NCI-H2171 treated with DMSO at 0.1 percent for 48 hours (cell line): ENCODE data around the gene CASP14.
"Not testable (repeated sequence)": the region's sequence is repeated elsewhere in the genome, so short reads cannot be mapped to it uniquely, and the experiment has no call there.

Source experiments
- DNase-seq: peaks from one replicate; lab custom pipeline; 2025; lab: John Stamatoyannopoulos, UW

The CASP14 gene

GRCh38 chr19:15048885-15049541 is at the start of gene CASP14:
CASP14 (plus strand) TSS chr19:15049480; CDS start chr19:15052252, 2,772 bp downstream.
- DNase-seq: no peak

- no peak for DNase-seq
Observed at GRCh38 chr19:15008308-15008707, 41.0 kb upstream of the CASP14 start.

GRCh38 chr19:15010501-15011300 is 38.6 kb upstream of the CASP14 start:
- DNase-seq: no peak

GRCh38 chr19:15014579-15014978 is 34.7 kb upstream of the CASP14 start:
- DNase-seq: no peak

GRCh38 chr19:15015946-15016542 is 33.2 kb upstream of the CASP14 start:
- DNase-seq: no peak

- not testable (repeated sequence) for DNase-seq
Observed at GRCh38 chr19:15018836-15019235, 30.4 kb upstream of the CASP14 start.

- no peak for DNase-seq
Observed at GRCh38 chr19:15021286-15022007, 27.8 kb upstream of the CASP14 start.

GRCh38 chr19:15022752-15023151 is 26.5 kb upstream of the CASP14 start:
- peak; percentile 5 for DNase-seq

- no peak for DNase-seq
Observed at GRCh38 chr19:15025217-15025616, 24.1 kb upstream of the CASP14 start.

GRCh38 chr19:15028490-15028889 is 20.8 kb upstream of the CASP14 start:
- no peak for DNase-seq

GRCh38 chr19:15031675-15032074 is 17.6 kb upstream of the CASP14 start:
- DNase-seq: no peak

GRCh38 chr19:15035795-15036311 is 13.4 kb upstream of the CASP14 start:
- DNase-seq: no peak

GRCh38 chr19:15037586-15037985 is 11.7 kb upstream of the CASP14 start:
- DNase-seq: no peak

- peak; percentile 42 for DNase-seq
Observed at GRCh38 chr19:15038294-15038693, 11.0 kb upstream of the CASP14 start.

- DNase-seq: no peak
Observed at GRCh38 chr19:15042003-15042402, 7.3 kb upstream of the CASP14 start.

GRCh38 chr19:15042826-15043225 is 6.5 kb upstream of the CASP14 start:
- no peak for DNase-seq

GRCh38 chr19:15045506-15045905 is 3.8 kb upstream of the CASP14 start:
- no peak for DNase-seq

GRCh38 chr19:15047680-15048079 is 1.6 kb upstream of the CASP14 start:
- DNase-seq: no peak

- no peak for DNase-seq
Observed at GRCh38 chr19:15048128-15048527, 1.2 kb upstream of the CASP14 start.

GRCh38 chr19:15050639-15051038 is 1.4 kb downstream of the CASP14 start:
- no peak for DNase-seq

GRCh38 chr19:15062036-15062435 is 12.8 kb downstream of the CASP14 start:
- DNase-seq: no peak

GRCh38 chr19:15070386-15070785 is 21.1 kb downstream of the CASP14 start:
- not testable (repeated sequence) for DNase-seq
